Panc1 (cell line): ENCODE results near the gene HOXD9.

Experiments
- CTCF ChIP-seq: fragments of 450-650 bp; IDR thresholded peaks from 2 replicates; pipeline ENCODE4 v1.5.1; 2017; ENCODE audit warnings: mild to moderate bottlenecking
- POLR2AphosphoS5 ChIP-seq: IDR thresholded peaks from 2 replicates; pipeline ENCODE4 v1.6.1; 2012; ENCODE audit warnings: mild to moderate bottlenecking, low read depth, low read length, moderate library complexity
- REST ChIP-seq, 2 experiments: IDR thresholded peaks; 2 replicates each; pipeline ENCODE4 v1.6.1; 2011 to 2012; ENCODE audit warnings: low read depth in 2 of 2, control low read depth in 1 of 2, low read length in 1 of 2, mild to moderate bottlenecking in 1 of 2, moderate library complexity in 1 of 2; ENCODE audit not compliant: insufficient read depth in 1 of 2
- SIN3A ChIP-seq: IDR thresholded peaks from 2 replicates; pipeline ENCODE4 v1.6.1; 2012; ENCODE audit warnings: low read depth, mild to moderate bottlenecking, low read length, moderate library complexity, borderline replicate concordance; ENCODE audit not compliant: insufficient read depth
- TCF7L2 ChIP-seq: IDR thresholded peaks from 2 replicates; pipeline ENCODE4 v1.6.1; 2011; ENCODE audit warnings: mild to moderate bottlenecking, low read depth, low read length, inconsistent platforms

GRCh38 chr2:176081376-176081836, 41.1 kb upstream of the HOXD9 start:
- TF ChIP-seq CTCF (no peak), POLR2AphosphoS5 (no peak), REST (IDR thresholded peaks at IDR 0.05; ENCODE audit: insufficient read depth in 1 of 2, low read depth in 2 of 2, low read length in 1 of 2) (no peak), SIN3A (no peak), TCF7L2 (no peak)
